Stimulated activated CD4-positive, alpha-beta T cell treated with anti-CD3 and anti-CD28 coated beads, TNF-alpha, amount 100 ng/mL, for 24 hours (primary cell): Measurements from ENCODE around the gene TMEM185B.
"Not testable (repeated sequence)": the region's sequence is repeated elsewhere in the genome, so short reads cannot be mapped to it uniquely, and the experiment has no call there.

Experiments used
- DNase-seq, 3 experiments: peaks; one replicate each; pipeline ENCODE4 v3.0.0-alpha.2; 2020; ENCODE audit warnings: low read depth in 3 of 3

TMEM185B gene

GRCh38 chr2:120251880-120252224, 28.7 kb upstream of the TMEM185B start:
- no peak for DNase-seq

DNA sequence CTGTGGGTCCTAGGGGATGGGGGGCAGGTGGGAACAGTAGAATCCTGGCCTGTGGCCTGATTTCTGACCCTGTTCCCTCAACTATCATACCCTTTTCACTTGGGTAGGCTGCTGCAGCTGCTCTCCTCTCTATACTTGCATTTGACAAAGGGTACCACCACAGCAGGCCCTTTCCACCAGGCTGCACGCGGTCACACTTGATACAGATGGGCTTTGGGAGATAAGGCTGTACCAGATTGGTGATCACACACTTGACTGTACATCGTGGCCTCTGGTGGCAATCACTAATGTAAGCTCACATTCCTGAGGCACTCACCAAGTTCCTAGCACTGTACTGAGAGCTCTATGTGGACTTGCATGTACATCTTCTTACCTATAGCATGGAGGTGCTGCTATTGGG, 27.9 kb upstream of the TMEM185B start:
- DNase-seq, result no peak

DNA sequence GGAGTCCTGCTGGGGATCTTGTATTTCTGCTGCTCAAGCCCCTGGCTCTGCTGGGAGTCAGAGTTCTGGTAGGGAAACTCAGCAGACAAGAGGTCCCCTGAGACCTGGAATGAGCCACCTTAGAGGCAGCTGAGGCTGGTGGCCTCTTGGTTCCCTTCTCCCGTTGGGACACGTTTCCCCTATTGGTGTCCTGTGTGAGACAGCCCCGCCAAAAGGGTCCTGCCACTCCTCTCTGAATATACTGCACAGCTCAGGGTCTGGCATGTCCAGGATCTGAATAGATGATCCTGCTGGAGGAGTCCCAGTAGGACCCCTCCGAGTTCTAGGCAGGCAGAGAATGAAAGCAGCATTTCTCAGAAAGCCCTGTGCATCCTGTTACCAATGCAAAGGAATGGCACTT, 27.4 kb upstream of the TMEM185B start:
- DNase-seq, result no peak

DNA sequence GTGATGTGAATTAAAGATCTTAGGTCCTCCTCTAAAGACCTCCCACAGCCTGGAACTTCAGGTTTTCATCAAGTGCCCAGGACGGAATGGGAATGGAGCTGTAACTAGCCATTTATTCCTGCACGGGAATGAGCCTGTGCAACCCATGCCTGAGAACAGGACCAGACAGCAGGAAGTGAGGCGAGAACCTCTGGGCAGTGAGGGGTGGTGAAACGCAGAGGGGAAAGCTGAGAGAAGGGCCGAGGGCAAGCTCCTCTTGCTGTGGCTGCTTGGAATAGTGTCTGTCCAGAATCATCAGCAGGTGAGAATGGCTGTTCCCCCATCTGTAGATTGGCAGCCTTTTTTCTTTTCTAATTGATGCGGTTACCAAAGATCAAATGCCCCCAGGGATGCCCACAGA, 24.7 kb upstream of the TMEM185B start:
- no peak for DNase-seq

- DNase-seq, result no peak
Observed at GRCh38 chr2:120246546-120247300, 23.5 kb upstream of the TMEM185B start.

GRCh38 chr2:120245520-120246332, 22.5 kb upstream of the TMEM185B start:
- no peak for DNase-seq

- no peak for DNase-seq
Observed at GRCh38 chr2:120244656-120245519, 21.7 kb upstream of the TMEM185B start.

DNA sequence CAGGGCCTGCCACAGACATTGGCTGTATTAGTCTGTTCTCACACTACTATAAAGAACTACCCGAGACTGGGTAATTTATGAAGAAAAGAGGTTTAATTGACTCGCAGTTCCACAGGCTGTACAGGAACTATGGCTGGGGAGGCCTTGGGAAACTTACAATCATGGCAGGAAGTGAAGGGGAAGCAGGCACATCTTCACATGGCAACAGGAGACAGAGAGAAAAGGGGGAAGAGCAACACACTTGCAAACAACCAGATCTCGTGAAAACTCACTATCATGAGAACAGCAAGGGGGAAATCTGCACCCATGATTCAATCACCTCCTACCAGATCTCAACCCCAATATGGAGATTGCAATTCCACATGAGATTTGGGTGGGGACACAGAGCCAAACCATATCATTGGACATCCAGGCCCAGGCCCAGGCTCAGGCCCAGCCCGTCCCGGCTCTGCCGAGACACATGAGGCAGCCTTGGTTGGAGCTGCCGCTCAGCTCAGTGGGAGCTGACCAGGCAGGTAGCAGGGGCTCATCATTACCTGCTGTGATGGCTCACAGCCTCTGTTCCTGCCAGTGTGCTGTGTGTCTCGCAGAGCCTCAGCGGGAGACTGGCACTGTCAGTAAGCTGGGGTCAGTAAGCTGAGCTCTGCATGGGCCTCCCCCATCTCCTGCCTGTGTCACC, 20.8 kb upstream of the TMEM185B start:
- DNase-seq, result no peak

DNA sequence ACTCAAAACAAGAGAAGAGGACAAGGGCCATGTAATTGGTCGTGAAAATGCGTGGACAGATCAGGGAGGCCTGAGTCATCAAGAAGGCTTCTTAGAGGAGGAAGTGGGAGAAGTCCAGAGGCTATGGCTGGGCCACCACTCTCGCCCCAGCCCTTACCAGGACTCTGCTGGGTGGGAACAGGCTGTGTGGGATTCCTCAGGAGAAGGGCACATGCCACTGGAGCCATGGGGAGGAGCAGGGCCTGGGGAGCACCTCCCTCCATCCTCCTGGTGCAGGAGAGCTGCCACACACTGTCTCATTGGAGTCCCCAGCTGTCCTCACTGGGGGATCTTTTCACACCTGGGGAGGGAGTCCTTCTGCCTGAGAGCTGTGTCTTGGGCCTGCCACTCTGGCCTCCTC, 20.0 kb upstream of the TMEM185B start:
- no peak for DNase-seq

GRCh38 chr2:120241684-120242083, 18.5 kb upstream of the TMEM185B start:
- no peak for DNase-seq

GRCh38 chr2:120240901-120241429, 17.8 kb upstream of the TMEM185B start:
- DNase-seq, result no peak

DNA sequence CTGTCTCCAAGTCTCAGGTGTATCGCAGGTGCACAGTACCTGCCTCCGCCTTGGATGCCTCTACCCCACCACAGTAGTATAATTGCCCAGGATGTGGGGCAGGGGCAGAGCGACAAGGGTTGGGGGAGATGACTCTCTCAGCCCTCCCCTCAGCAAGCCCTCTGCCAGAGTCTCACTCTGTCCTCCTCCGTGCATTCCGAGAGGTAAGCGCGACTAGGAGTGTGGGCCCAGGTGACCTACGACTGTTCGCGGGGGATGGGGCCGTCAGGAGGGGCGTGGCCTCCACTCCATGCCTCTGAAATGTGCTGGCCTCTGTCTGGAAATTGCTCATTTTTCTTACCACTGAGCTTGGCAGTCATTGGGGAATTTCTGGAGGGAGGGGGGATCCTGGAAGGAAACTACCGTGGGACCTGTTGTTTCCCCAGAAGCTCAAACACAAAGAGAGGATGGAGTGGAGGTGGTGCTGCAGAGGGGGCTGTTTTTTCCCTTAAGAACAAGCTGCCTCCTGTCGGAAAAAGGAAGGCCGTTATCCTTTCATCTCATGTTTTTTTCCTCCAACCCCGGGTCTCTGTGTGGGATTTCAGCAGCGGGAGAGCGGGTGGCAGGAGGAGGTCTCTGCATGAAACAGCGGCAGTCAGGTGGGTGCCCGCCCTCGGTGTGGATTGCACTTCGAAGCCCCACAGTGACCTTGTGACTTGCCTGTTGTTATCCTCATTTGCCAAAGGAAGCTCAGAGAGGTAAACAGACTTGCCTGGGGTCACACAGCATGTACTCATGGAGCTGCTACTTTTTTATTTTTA, 16.5 kb upstream of the TMEM185B start:
- no peak for DNase-seq

- DNase-seq, result no peak
Observed at GRCh38 chr2:120238728-120239487, 15.7 kb upstream of the TMEM185B start.

DNA sequence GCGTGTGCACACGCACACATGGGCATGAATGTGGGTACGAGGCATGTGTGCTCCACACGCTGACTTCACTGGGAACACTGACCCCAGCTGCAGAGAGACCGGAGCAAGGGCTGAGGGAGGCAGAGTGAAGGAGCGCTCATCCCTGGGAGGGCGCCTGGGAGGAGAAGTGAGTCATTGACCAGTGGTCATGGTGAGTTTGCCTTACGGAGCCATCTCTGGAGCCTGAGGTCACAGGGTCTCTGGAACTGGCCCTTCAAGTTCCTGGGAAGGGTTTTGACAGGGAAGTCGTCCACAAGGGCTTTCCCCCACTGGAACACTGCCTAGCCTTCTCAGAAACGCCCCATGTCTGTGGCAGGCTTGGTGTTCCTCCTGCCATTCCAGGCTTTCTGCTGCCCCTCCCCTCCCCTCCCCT, 14.3 kb upstream of the TMEM185B start:
- no peak for DNase-seq

DNA sequence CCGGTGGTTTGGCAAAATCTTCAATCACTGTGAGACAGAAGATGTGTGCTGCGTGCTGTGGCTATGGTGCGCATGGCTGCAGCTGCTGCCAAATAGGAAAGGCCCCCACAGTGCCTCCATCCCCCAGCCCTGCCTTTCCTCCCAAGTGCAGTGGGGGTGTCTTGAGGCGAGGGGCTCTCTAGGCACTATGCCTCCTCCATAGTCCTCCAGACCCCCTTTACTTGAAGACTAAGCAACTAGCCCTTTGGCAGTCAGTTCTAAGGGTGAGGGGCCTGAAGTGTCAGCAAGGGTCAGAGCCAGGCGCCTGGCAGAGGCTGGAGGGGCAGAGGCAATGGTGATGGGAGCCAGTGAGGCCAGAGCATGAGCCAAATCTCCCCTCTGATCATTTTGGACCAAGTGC, 13.6 kb upstream of the TMEM185B start:
- DNase-seq, result no peak

- no peak for DNase-seq
Observed at GRCh38 chr2:120236316-120236715, 13.1 kb upstream of the TMEM185B start.

- DNase-seq, result no peak
Observed at GRCh38 chr2:120235681-120236080, 12.5 kb upstream of the TMEM185B start.

DNA sequence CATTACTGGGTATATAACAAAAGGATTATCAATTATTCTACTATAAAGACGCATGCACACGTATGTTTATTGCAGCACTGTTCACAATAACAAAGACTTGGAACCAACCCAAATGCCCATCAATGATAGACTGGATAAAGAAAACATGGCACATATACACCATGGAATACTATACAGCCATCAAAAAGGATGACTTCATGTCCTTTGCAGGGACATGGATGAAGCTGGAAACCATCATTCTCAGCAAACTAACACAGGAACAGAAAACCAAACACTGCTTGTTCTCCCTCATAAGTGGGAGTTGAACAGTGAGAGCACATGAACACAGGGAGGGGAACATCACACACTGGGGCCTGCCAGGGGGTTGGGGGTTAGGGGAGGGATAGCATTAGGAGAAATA, 12.0 kb upstream of the TMEM185B start:
- not testable (repeated sequence) for DNase-seq

- DNase-seq, result no peak
Observed at GRCh38 chr2:120233292-120233691, 10.1 kb upstream of the TMEM185B start.
